ENCODE data around the gene ATE1.

- TF ChIP-seq, protein P1, sequence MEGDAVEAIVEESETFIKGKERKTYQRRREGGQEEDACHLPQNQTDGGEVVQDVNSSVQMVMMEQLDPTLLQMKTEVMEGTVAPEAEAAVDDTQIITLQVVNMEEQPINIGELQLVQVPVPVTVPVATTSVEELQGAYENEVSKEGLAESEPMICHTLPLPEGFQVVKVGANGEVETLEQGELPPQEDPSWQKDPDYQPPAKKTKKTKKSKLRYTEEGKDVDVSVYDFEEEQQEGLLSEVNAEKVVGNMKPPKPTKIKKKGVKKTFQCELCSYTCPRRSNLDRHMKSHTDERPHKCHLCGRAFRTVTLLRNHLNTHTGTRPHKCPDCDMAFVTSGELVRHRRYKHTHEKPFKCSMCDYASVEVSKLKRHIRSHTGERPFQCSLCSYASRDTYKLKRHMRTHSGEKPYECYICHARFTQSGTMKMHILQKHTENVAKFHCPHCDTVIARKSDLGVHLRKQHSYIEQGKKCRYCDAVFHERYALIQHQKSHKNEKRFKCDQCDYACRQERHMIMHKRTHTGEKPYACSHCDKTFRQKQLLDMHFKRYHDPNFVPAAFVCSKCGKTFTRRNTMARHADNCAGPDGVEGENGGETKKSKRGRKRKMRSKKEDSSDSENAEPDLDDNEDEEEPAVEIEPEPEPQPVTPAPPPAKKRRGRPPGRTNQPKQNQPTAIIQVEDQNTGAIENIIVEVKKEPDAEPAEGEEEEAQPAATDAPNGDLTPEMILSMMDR (conservative IDR thresholded peaks at IDR 0.05 in 1 of 2, IDR thresholded peaks at IDR 0.05 in 1 of 2; ENCODE audit: low read depth in 1 of 2, low read length in 2 of 2) = no peak
- no peak for TF ChIP-seq EZH2 (IDR thresholded peaks at IDR 0.05; ENCODE audit: low read length, missing control alignments)
Observed at GRCh38 chr10:121899727-121900126, 28.1 kb downstream of the ATE1 start.

Measured in fibroblast of lung (primary cell).